GM12873 (cell line): Measurements from ENCODE around the gene KRTAP10-4.
"Not testable (repeated sequence)": the region's sequence is repeated elsewhere in the genome, so short reads cannot be mapped to it uniquely, and the experiment has no call there.

Source experiments
- TF ChIP-seq, protein P1 (sequence below): IDR thresholded peaks from 2 replicates; pipeline ENCODE4 v1.5.1; 2012; ENCODE audit warnings: low read depth, mild to moderate bottlenecking, moderate library complexity, low read length, control low read depth; ENCODE audit not compliant: insufficient read depth; ENCODE audit errors: missing control alignments

KRTAP10-4 gene

DNA sequence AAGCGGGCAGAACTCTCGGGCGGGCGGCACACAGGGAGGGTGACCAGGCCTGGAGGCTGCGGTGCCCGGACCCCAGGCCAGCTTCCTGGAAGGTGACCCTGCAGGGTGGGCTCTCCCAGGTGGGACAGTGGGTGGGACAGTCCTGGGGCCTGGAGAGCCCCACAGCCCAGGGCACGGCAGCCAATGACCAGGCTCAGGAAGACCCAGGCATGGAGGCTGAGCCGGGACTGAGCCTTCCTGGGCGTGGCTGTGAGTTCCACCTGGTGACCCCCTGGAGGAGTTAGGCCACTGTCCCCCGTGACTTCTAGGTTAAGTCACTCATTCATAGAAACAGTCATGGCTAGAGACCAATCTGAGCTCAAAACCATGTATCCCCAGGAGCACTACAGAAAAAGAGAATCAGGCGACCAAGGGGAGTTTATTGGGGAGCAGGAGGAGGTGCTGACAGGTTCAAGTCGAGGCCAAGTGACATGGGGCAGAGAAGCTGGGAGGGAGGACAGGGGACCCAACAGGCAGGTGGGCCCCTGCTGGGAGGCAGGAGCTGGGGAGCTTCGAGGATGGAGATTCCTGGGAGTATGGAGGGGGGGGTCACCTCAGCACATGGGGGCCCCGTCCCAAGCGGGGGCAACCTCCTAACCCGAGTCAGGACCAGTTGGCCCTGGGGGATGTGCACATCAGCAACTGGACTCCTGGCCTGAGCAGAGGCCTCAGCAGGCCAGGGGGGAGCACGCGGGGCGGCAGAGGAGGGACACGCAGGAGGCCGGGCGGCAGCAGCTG lies 5.7 kb downstream of the KRTAP10-4 start:
- TF ChIP-seq, protein P1, sequence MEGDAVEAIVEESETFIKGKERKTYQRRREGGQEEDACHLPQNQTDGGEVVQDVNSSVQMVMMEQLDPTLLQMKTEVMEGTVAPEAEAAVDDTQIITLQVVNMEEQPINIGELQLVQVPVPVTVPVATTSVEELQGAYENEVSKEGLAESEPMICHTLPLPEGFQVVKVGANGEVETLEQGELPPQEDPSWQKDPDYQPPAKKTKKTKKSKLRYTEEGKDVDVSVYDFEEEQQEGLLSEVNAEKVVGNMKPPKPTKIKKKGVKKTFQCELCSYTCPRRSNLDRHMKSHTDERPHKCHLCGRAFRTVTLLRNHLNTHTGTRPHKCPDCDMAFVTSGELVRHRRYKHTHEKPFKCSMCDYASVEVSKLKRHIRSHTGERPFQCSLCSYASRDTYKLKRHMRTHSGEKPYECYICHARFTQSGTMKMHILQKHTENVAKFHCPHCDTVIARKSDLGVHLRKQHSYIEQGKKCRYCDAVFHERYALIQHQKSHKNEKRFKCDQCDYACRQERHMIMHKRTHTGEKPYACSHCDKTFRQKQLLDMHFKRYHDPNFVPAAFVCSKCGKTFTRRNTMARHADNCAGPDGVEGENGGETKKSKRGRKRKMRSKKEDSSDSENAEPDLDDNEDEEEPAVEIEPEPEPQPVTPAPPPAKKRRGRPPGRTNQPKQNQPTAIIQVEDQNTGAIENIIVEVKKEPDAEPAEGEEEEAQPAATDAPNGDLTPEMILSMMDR, result no peak

DNA sequence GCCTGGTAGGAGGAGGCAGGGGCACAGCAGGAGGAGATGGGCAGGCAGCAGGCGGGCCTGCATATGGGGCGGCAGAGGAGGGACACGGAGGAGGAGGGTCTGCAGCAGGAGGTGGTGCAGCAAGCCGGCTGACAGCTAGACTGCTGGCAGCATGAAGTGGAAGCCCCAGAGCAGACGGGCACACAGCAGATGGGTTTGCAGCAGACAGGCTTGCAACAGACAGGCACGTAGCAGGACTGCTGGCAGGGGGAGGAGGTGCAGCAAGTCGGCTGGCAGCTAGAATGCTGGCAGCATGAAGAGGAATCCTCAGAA lies 6.3 kb downstream of the KRTAP10-4 start:
- TF ChIP-seq, protein P1, result no peak

DNA sequence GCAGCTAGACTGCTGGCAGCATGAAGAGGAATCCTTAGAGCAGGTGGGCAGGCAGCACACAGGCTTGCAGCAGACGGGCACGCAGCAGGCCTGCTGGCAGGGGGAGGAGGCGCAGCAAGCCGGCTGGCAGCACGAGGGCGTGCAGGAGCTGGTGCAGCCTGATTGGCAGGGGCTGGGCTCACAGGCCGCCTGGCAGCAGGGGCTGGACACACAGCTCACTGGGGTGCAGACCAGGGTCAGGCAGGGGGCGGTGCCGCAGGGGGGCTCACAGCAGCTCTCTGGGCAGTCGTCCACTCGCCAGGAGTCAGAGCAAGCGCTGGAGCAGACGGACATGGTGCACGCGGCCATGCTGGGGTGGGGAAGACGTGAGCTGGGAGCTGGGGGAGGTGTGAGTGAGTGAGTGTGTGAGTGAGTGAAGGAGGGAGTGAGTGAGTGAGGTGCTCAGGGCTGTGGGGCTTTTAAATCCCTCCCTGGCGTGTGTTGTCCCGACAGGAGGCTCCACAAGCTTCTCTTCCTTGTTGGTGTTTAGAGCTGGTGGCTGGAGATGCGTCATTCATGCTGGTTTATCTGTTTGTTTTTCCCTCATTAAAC lies 6.8 kb downstream of the KRTAP10-4 start, which contains the start of gene KRTAP10-5:
Gene KRTAP10-5, minus strand, starts transcription at position 374 of the 591 bp plus-strand sequence. Its CDS starts 26 bp downstream, at position 348.
- TF ChIP-seq, protein P1, result not testable (repeated sequence)

DNA sequence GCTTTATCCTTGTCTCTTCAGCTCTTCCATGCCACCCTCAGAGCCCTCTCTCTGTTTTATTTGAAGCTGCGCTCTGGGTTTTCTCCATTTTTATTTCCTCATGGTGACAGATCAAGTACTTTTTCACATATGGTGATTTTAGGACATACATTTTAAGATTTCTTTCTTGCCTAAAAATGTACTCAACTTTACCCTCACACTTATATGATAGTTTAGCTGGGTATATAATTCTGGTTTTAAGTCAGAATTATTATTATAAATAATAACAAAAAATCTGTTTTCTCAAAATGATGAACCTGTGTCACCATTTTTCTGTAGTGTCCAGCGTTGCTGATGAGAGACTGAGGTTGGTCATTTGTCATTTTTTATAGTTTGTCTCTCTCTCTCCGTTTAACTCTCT lies 7.6 kb downstream of the KRTAP10-4 start:
- TF ChIP-seq, protein P1, result no peak

DNA sequence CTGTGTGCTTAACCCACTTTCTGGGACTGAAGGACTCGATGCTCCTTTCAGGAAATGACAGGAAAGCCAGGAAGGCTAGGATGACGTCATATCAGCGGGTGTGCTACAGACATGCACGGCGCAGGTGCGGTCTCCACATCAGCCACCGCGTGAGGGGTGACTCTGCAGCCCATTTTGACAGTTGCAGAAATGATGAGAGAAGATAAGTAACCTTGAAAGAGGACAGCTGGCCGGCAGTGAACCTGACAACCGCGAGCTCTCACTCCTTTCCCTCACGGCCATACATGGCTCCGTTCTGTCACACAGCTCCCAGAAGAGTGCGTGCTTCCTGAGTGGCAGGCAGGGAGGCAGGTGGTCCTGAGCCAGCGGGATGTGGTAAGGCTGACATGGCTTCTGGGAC lies 8.5 kb downstream of the KRTAP10-4 start:
- TF ChIP-seq, protein P1, result no peak

DNA sequence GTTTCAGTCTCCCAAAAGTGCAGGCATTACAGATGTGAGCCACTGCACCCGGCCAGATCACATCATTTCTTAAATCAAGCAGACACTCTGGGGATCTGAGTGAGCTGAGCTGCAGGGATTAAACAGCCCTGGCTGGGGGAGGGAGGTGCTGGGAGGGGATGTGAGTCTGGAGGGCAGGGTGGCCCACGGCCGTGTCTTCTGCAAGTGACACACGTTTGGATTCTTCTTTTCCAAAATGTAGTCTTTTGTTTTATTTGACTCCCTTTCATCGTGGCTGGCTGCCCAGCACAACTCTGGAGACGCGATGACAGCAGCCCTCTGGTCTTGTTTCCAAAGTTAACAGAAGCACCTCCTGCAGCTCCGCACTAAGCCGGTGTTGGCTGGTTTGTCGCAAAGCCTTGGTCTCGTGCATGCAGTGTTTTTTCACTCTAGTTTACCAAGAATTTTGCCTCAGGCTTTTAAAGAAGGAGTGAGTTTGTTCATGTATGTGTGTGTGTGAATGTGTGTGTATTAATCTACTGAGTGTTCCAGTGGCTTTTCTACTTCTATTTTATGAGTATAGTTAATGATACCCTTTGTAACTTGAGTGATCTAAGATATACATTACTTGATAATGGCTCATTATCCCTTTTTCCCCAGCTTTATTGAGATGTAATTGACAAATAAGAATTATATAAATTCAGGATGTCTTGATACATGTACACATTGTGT lies 9.7 kb downstream of the KRTAP10-4 start:
- TF ChIP-seq, protein P1, result no peak

DNA sequence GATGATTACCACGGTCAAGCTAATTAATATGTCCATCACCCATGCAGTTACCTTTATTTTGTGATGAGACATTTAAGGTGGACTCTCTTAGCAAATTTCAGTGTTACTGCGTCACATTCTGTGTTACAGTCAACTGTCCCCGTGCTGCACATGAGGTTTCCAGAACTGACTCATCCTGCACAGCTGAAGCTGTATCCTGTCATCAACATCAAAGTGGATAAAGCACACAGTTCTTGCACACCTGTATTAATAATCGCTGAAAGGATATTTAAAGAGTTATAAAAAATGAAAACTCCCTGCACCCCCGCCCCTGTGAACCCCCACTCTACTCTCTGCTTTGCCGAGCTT lies 10.2 kb downstream of the KRTAP10-4 start:
- TF ChIP-seq, protein P1, result no peak
